ENCODE data around the gene TRIM44.

TRIM44 gene

GRCh38 chr11:35862666-35863065, 200.1 kb downstream of the TRIM44 start:
- no peak for DNase-seq

GRCh38 chr11:35864131-35864530, 201.6 kb downstream of the TRIM44 start:
- no peak for DNase-seq

GRCh38 chr11:35866601-35867000, 204.0 kb downstream of the TRIM44 start:
- DNase-seq, result no peak
